DMS53 treated with DMSO at 0.1 percent for 48 hours (cell line): ENCODE measurements around the gene SGPP1.
"Not testable (repeated sequence)": the region's sequence is repeated elsewhere in the genome, so short reads cannot be mapped to it uniquely, and the experiment has no call there.

Source experiments
- DNase-seq: peaks from one replicate; lab custom pipeline; 2025; ENCODE audit not compliant: unreplicated experiment; lab: John Stamatoyannopoulos, UW

Gene SGPP1

GRCh38 chr14:63641473-63642228 lies 86.2 kb downstream of the SGPP1 start, which contains the start of gene WDR89:
WDR89 (minus strand) TSS chr14:63641871; CDS start chr14:63599942, 41,929 bp downstream.
- peak; percentile 95 for DNase-seq

GRCh38 chr14:63638493-63638892 lies 89.4 kb downstream of the SGPP1 start:
- no peak for DNase-seq

- DNase-seq, result not testable (repeated sequence)
Measured at GRCh38 chr14:63636094-63636635, 91.7 kb downstream of the SGPP1 start.
